DND-41 (cell line): ENCODE measurements around the gene EIF4E3.

Experiments
- ATAC-seq: fragments of 200-7000 bp; cut with Tn5 transposase; 3 replicates; pipeline ENCODE4 v1.9.1; 2021; ENCODE audit warnings: low read depth; ENCODE audit not compliant: insufficient read depth
- DNase-seq: peaks from one replicate; pipeline ENCODE4 v3.0.0-alpha.2; 2020
- H2AFZ ChIP-seq: 2 replicates; pipeline ENCODE4 v1.6.0; 2012; ENCODE audit warnings: low read depth, low read length
- H3K27ac ChIP-seq: 2 replicates; pipeline ENCODE4 v1.5.1; 2012; ENCODE audit warnings: low read length, inconsistent platforms
- H3K27me3 ChIP-seq: fragments of 200-600 bp; sonication (generic); 2 replicates; pipeline ENCODE4 v1.6.0; 2012; ENCODE audit warnings: low read length, mild to moderate bottlenecking, inconsistent platforms; ENCODE audit not compliant: insufficient read depth, poor library complexity
- H3K36me3 ChIP-seq: 2 replicates; pipeline ENCODE4 v1.5.1; 2012; ENCODE audit warnings: low read length, inconsistent platforms; ENCODE audit not compliant: insufficient read depth
- H3K4me1 ChIP-seq: 2 replicates; pipeline ENCODE4 v1.5.1; 2012; ENCODE audit warnings: mild to moderate bottlenecking, low read length; ENCODE audit not compliant: insufficient read depth
- H3K4me2 ChIP-seq: 2 replicates; pipeline ENCODE4 v1.6.0; 2012; ENCODE audit warnings: mild to moderate bottlenecking, moderate library complexity, low read length, inconsistent platforms; ENCODE audit not compliant: insufficient read depth
- H3K4me3 ChIP-seq, 2 experiments: fragments of 200-600 bp in 1 of 2; shearing (Covaris generic) in 1 of 2; 2 replicates each; pipeline ENCODE4 v1.5.1; 2012 to 2016; ENCODE audit warnings: inconsistent platforms in 2 of 2, low read length in 2 of 2, mild to moderate bottlenecking in 2 of 2, low read depth in 1 of 2, moderate library complexity in 1 of 2
- H3K79me2 ChIP-seq: 2 replicates; pipeline ENCODE4 v1.6.0; 2012; ENCODE audit warnings: low read length, inconsistent platforms; ENCODE audit not compliant: insufficient read depth
- H3K9ac ChIP-seq: 2 replicates; pipeline ENCODE4 v1.6.0; 2012; ENCODE audit warnings: low read depth, mild to moderate bottlenecking, inconsistent platforms, low read length, moderate library complexity
- H3K9me3 ChIP-seq: 2 replicates; pipeline ENCODE4 v1.5.1; 2012; ENCODE audit warnings: low read length, moderate library complexity, mild to moderate bottlenecking, inconsistent platforms; ENCODE audit not compliant: insufficient read depth, severe bottlenecking
- H4K20me1 ChIP-seq: 2 replicates; pipeline ENCODE4 v1.6.0; 2012; ENCODE audit warnings: low read length; ENCODE audit not compliant: insufficient read depth
- EZH2 ChIP-seq: IDR thresholded peaks from 3 replicates; pipeline ENCODE4 v1.6.1; 2012; ENCODE audit warnings: borderline replicate concordance, low read depth, mild to moderate bottlenecking, moderate library complexity, low read length, inconsistent platforms; ENCODE audit not compliant: severe bottlenecking
- TF ChIP-seq, protein P1 (sequence below): IDR thresholded peaks from 2 replicates; pipeline ENCODE4 v1.5.1; 2012; ENCODE audit warnings: borderline replicate concordance, low read length, moderate library complexity, mild to moderate bottlenecking; ENCODE audit not compliant: poor library complexity, severe bottlenecking; ENCODE audit errors: extremely low read depth

The EIF4E3 gene

GRCh38 chr3:71694358-71694999 is 30.7 kb downstream of the EIF4E3 start:
- Histone ChIP-seq H3K79me2 (no peaks in the 10 kb centered on the region), H3K27me3 (no peaks in the 10 kb centered on the region), H3K4me2 (no peak overlapping the region), H3K9me3 (no peaks in the 10 kb centered on the region), H4K20me1 (no peaks in the 10 kb centered on the region; the same call in 1 of the 2 replicates), H3K4me3 (no peak overlapping the region), H3K9ac (no peak overlapping the region), H3K4me1 (no peaks in the 10 kb centered on the region), H2AFZ (no peak overlapping the region), H3K27ac (no peak overlapping the region), H3K36me3 (no peaks in the 10 kb centered on the region)
- no peak for TF ChIP-seq EZH2
- TF ChIP-seq, protein P1, sequence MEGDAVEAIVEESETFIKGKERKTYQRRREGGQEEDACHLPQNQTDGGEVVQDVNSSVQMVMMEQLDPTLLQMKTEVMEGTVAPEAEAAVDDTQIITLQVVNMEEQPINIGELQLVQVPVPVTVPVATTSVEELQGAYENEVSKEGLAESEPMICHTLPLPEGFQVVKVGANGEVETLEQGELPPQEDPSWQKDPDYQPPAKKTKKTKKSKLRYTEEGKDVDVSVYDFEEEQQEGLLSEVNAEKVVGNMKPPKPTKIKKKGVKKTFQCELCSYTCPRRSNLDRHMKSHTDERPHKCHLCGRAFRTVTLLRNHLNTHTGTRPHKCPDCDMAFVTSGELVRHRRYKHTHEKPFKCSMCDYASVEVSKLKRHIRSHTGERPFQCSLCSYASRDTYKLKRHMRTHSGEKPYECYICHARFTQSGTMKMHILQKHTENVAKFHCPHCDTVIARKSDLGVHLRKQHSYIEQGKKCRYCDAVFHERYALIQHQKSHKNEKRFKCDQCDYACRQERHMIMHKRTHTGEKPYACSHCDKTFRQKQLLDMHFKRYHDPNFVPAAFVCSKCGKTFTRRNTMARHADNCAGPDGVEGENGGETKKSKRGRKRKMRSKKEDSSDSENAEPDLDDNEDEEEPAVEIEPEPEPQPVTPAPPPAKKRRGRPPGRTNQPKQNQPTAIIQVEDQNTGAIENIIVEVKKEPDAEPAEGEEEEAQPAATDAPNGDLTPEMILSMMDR = no peak
- ATAC-seq = no peak
- no peak for DNase-seq

- H3K27me3 ChIP-seq = no peaks in the 10 kb centered on the region
- no peak overlapping the region for H2AFZ ChIP-seq
- H3K4me2 ChIP-seq = no peak overlapping the region
- H3K27ac ChIP-seq = no peak overlapping the region
- TF ChIP-seq, protein P1 = no peak
- no peak for TF ChIP-seq EZH2
- DNase-seq (no peak), ATAC-seq (no peak)
- H3K4me3 ChIP-seq = no peak overlapping the region
- H3K36me3 ChIP-seq = no peaks in the 10 kb centered on the region
- no peaks in the 10 kb centered on the region for H3K9me3 ChIP-seq
- no peaks in the 10 kb centered on the region for H3K79me2 ChIP-seq
- no peaks in the 10 kb centered on the region for H3K4me1 ChIP-seq
- no peak overlapping the region for H3K9ac ChIP-seq
- no peaks in the 10 kb centered on the region; the same call in 1 of the 2 replicates for H4K20me1 ChIP-seq
Observed at GRCh38 chr3:71693641-71694040, 31.6 kb downstream of the EIF4E3 start.

DNA sequence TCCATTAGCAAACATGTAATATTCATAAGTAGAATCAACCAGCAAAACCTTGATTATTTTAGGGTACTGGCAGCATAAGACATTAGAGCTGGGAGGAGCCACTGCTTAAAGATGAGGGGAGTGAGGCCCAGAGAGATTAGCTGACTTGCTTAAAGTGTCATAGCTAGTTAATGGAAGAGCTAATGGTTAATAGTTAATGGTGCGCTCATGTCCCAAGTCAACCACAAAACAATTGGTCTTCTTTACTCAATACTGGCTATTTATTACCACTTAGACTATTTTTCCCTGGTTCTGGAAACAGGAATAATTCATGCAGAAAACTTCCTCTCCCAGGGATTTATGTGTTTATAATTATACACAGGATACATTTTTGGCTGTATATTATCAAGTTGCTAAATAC is 33.1 kb downstream of the EIF4E3 start:
- Histone ChIP-seq H3K36me3 (no peaks in the 10 kb centered on the region), H3K4me3 (no peak overlapping the region), H3K4me1 (no peaks in the 10 kb centered on the region), H3K27me3 (no peaks in the 10 kb centered on the region), H3K9ac (no peak overlapping the region), H3K9me3 (no peaks in the 10 kb centered on the region), H3K27ac (no peak overlapping the region), H3K4me2 (no peak overlapping the region), H3K79me2 (no peaks in the 10 kb centered on the region), H2AFZ (no peak overlapping the region), H4K20me1 (no peaks in the 10 kb centered on the region; the same call in 1 of the 2 replicates)
- TF ChIP-seq, protein P1 = no peak
- TF ChIP-seq EZH2 = no peak
- no peak for ATAC-seq
- no peak for DNase-seq
